GM18858 (cell line): ENCODE measurements around the gene S100B.
"Not testable (repeated sequence)": the region's sequence is repeated elsewhere in the genome, so short reads cannot be mapped to it uniquely, and the experiment has no call there.

Experiments used
- ATAC-seq: cut with Tn5 transposase; IDR thresholded peaks from one replicate; pipeline ENCODE4 v1.9.1; 2021; ENCODE audit not compliant: unreplicated experiment

S100B gene

GRCh38 chr21:46604975-46605766 is at the start of gene S100B:
TSS of gene S100B (minus strand) at chr21:46605082. CDS start at chr21:46602415, 2,667 bp downstream.
- ATAC-seq = no peak

GRCh38 chr21:46651121-46651520 is 46.2 kb upstream of the S100B start:
- no peak for ATAC-seq

- no peak for ATAC-seq
Measured at GRCh38 chr21:46650476-46651098, 45.7 kb upstream of the S100B start.

DNA sequence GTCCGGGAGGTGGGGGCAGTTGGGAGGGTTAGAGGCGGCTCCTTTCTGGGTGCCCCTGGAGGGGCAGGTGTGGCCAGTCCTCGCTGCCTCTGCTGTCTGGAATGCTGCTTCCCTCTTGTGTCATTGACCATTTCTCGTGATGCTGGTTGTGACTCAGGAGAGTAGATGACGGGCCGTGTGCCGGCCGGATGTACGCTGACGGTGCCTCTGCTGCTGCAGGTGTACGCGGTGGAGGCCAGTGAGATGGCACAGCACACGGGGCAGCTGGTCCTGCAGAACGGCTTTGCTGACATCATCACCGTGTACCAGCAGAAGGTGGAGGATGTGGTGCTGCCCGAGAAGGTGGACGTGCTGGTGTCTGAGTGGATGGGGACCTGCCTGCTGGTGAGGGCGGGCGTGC is 44.5 kb upstream of the S100B start:
- ATAC-seq = no peak

DNA sequence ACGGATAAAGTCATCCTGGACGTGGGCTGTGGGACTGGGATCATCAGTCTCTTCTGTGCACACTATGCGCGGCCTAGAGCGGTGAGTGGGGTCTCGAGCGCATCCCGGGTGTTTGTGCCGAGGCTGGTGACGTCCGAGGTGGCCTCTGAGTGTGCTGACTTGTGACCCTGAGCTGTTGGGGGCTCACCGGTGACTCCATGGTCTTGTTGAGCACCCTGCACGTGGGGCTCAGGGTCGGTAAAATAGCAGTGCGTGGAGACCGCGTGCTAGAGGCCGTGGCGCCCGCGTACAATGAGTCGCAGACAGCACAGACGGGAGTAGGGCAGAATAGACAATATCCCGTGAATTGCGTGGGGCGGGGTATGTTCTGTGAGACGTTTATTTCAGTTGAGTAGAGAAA is 43.7 kb upstream of the S100B start:
- no peak for ATAC-seq

DNA sequence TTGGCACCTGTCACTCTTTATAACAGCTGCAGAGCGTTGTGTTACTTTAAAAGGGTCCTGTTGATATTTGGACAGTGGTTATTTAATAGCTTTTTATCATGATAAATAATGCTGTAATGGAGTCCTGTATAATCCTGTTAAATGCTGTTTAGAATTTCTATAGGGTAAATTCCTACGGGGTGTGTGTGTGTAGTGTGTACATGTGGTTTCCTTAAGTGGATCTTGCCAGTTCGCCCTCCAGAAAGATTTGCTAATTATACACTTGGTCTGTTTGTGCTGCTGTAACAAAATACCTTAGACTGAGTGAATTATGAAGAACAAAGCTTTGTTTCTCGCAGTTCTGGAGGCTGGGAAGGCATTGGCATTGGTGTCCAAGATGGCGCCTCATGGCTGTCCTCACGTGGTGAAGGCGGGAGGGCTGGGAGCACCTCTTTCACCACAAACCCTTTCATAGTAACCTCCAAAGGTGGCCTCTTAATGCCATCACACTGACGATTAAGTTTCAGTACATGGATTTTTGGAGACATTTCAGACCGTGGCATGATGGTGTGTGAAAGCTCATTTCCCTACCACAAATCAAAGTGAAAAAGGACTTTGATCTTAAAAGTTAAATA is 41.8 kb upstream of the S100B start:
- no peak for ATAC-seq

DNA sequence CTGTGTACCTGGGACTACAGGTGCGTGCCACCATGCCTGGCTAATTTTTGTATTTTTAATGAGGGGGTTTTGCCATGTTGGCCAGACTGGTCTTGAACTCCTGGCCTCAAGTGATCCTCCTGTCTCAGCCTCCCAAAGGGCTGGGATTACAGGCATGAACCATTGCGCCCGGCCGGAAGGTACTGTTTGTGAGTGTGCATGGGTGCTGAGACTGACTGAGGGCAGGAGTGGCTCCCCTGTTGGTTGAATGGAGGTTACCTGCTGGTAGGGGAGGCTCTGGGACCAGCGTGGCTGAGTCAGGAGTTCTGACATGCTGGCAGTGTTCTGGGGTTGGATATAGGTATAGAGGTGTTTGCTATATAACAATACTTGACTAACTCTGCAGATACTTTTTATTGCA is 41.0 kb upstream of the S100B start:
- ATAC-seq = no peak

DNA sequence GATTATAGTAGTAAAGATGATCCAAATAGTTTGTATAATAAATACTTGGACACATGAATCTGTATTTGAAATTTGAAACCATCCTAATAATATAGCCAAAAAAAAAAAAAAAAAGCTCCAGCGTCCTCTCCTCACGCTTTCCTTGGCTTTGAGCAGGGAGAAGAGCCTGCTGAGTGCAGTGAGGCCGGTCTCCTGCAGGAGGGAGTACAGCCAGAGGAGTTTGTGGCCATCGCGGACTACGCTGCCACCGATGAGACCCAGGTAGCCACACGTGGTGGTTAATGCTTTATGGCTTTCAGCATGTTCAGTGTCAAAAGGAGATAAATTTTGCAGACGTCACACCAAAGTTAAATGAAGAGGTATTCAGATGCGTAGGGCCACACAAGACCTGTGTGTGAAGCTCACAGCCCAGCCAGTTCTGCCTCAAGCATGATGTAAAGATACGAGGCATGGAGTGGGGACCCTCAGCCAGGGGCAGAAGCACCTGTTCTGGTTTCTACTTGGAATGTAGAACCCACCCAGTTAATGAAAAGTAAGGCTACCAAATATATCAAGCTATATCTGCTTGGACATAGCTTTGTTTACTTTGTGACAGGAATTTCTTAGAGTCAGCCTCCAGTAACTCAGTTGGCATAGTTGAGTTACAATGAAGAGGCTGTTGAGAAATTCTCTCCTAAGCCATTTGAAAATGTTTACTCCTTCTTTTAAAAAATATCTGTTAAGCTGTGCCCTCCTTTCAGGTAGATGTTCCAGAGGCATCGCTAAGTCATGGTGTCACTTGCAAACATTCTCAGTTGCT is 38.7 kb upstream of the S100B start:
- ATAC-seq = no peak

- ATAC-seq = no peak
Measured at GRCh38 chr21:46641656-46642055, 36.8 kb upstream of the S100B start.

GRCh38 chr21:46639489-46640386 is 34.9 kb upstream of the S100B start:
- ATAC-seq = no peak

DNA sequence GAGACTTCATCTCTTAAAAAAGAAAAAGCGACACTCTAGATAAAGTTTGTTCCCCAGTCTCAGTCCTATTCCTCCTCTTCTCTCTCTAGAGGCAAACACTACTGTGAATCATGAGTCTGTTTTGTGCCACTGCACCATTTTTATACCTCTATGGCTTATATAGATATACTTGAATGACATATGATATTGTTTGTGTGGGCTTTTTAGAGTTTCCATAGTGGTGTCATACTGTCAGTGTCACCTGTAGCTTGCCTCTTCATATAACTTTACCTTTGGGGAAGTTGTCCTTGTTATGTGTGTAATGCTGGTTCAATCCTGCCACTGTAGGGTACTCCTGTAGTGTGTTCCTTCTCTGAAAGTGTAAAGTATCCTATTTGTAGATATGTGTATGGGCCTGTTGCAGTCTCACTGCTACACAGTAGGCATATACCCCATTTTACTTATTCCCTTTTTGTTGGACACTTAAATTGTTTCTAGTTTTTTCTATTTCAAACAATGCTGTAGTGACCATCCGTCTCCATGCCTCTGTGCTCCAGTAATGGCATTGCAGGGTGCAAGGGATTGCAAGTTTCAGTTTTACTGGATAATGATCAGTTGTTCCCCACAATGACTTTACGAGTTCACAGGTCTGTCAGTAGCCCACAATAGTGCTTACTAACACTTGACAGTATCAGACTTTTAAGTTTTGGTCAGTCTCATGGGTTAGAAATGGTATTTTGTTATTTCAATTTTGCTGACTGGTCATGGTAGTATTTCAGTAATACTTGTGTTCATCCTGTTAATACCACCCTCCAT is 33.3 kb upstream of the S100B start:
- no peak for ATAC-seq

- no peak for ATAC-seq
Measured at GRCh38 chr21:46636550-46637285, 31.8 kb upstream of the S100B start.

- ATAC-seq = no peak
Measured at GRCh38 chr21:46636181-46636512, 31.3 kb upstream of the S100B start.

GRCh38 chr21:46635324-46636180 is 30.7 kb upstream of the S100B start, which contains the start of gene PRMT2:
TSS of gene PRMT2 (plus strand) at chr21:46635674. CDS start at chr21:46636952, 1,278 bp downstream.
- ATAC-seq = peak; percentile 74

- ATAC-seq = no peak
Measured at GRCh38 chr21:46634966-46635323, 30.1 kb upstream of the S100B start.

GRCh38 chr21:46634427-46634826 is 29.5 kb upstream of the S100B start:
- no peak for ATAC-seq

DNA sequence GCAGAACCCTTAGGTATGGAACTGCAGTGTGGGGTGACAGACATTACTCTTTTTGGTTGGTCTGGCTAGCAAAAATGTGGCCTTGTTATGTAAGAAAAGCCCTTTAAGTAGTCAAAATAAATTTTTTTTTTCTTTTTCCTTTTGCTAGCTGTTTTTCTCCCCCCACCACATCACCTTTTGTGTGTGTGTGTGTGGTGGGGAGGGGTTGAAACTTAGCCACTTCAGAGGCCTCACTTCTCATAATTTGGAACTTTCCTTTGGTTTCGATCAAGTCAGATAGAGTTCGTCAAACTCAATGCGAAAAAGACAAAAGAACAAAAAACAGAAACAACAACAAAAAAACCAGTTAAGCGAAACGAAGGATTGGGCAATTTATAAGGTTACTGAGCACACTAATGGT is 28.7 kb upstream of the S100B start:
- no peak for ATAC-seq

DNA sequence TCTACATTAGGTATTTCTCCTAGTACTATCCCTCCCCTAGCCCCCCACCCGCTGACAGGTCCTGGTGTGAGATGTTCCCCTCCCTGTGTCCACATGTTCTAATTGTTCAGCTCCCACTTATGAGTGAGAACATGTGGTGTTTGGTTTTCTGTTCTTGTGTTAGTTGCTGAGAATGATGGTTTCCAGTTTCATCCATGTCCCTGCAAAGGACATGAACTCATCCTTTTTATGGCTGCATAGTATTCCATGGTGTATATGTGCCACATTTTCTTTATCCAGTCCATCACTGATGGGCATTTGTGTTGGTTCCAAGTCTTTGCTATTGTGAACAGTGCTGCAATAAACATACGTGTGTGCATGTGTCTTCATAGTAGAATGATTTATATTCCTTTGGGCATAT is 26.0 kb upstream of the S100B start:
- not testable (repeated sequence) for ATAC-seq
